Neural cell (in vitro differentiated cells): Measurements from ENCODE around the gene CNTNAP2. TPM values are rescaled to one million over a fixed set of nuclear protein-coding genes. Genes with fewer than 3 reads are reported as not detected.

Source experiments
- H2AFZ ChIP-seq: fragments of 200-600, 300-800 bp; sonication (generic), shearing (Covaris generic); 2 replicates; pipeline ENCODE4 v1.6.0; 2014; ENCODE audit warnings: low read depth, mild to moderate bottlenecking, antibody characterized with exemption, low read length, moderate library complexity
- H3F3A ChIP-seq: fragments of 200-600 bp; shearing (Covaris generic); 2 replicates; pipeline ENCODE4 v1.6.1; 2016; ENCODE audit warnings: mild to moderate bottlenecking, moderate library complexity, mixed read lengths, antibody characterized with exemption, low read length; ENCODE audit not compliant: insufficient read depth, poor library complexity, severe bottlenecking
- H3K27ac ChIP-seq: fragments of 200-600, 300-800 bp; sonication (generic), shearing (Covaris generic); 2 replicates; pipeline ENCODE4 v1.5.1; 2014; ENCODE audit warnings: mild to moderate bottlenecking, low read length, moderate library complexity
- H3K27me3 ChIP-seq: fragments of 300-800, 200-600 bp; sonication (generic), shearing (Covaris generic); 2 replicates; pipeline ENCODE4 v1.6.0; 2014; ENCODE audit warnings: mild to moderate bottlenecking, low read depth, low read length, moderate library complexity; ENCODE audit not compliant: insufficient read depth
- H3K36me3 ChIP-seq: fragments of 300-800, 200-600 bp; sonication (generic), shearing (Covaris generic); 2 replicates; pipeline ENCODE4 v1.5.1; 2014; ENCODE audit warnings: mild to moderate bottlenecking, antibody characterized with exemption, low read length, moderate library complexity; ENCODE audit not compliant: insufficient read depth
- H3K4me2 ChIP-seq: fragments of 300-800, 200-600 bp; sonication (generic), shearing (Covaris generic); 2 replicates; pipeline ENCODE4 v1.6.0; 2014; ENCODE audit warnings: mild to moderate bottlenecking, low read length
- H3K4me3 ChIP-seq: fragments of 300-800, 200-600 bp; sonication (generic), shearing (Covaris generic); 2 replicates; pipeline ENCODE4 v1.5.1; 2014; ENCODE audit warnings: mild to moderate bottlenecking, low read length, moderate library complexity
- H3K79me2 ChIP-seq: fragments of 200-600 bp; shearing (Covaris generic); replicated peaks from 2 replicates; pipeline ENCODE4 v1.6.0; 2014; ENCODE audit warnings: mild to moderate bottlenecking, low read length, moderate library complexity; ENCODE audit not compliant: insufficient read depth
- H3K9ac ChIP-seq: fragments of 300-800, 200-600 bp; sonication (generic), shearing (Covaris generic); 2 replicates; pipeline ENCODE4 v1.6.1; 2016; ENCODE audit warnings: mild to moderate bottlenecking, low read length, mixed read lengths
- H3K9me2 ChIP-seq: fragments of 200-600 bp; shearing (Covaris generic); 2 replicates; pipeline ENCODE4 v1.6.1; 2016; ENCODE audit warnings: mild to moderate bottlenecking, low read length, mixed read lengths; ENCODE audit not compliant: insufficient read depth
- H3K9me3 ChIP-seq: fragments of 200-600, 300-800 bp; sonication (generic), shearing (Covaris generic); 2 replicates; pipeline ENCODE4 v1.6.1; 2016; ENCODE audit warnings: mild to moderate bottlenecking, mixed run types, low read length, moderate library complexity, mixed read lengths
- H4K20me1 ChIP-seq: fragments of 200-600 bp; shearing (Covaris generic); 2 replicates; pipeline ENCODE4 v1.6.1; 2016; ENCODE audit warnings: mild to moderate bottlenecking, mixed run types; ENCODE audit not compliant: insufficient read depth
- CTCF ChIP-seq: fragments of 450-650 bp; IDR thresholded peaks from 2 replicates; pipeline ENCODE4 v1.5.1; 2014; ENCODE audit warnings: antibody characterized with exemption, mild to moderate bottlenecking, moderate library complexity; ENCODE audit not compliant: poor library complexity, severe bottlenecking
- EP300 ChIP-seq: fragments of 450-650 bp; conservative IDR thresholded peaks from 2 replicates; pipeline ENCODE4 v1.6.1; 2014; ENCODE audit warnings: antibody characterized with exemption, mild to moderate bottlenecking, moderate library complexity; ENCODE audit not compliant: poor library complexity, severe bottlenecking
- EZH2 ChIP-seq: fragments of 200-600, 300-800 bp; shearing (Covaris generic), sonication (generic); IDR thresholded peaks from 2 replicates; pipeline ENCODE4 v1.6.1; 2014; ENCODE audit warnings: antibody characterized with exemption, low read length, borderline replicate concordance, mild to moderate bottlenecking; ENCODE audit not compliant: insufficient read depth, poor library complexity, severe bottlenecking
- MXI1 ChIP-seq: fragments of 450-650 bp; conservative IDR thresholded peaks from 2 replicates; pipeline ENCODE4 v1.6.1; 2014; ENCODE audit warnings: antibody characterized with exemption, mild to moderate bottlenecking; ENCODE audit not compliant: poor library complexity, severe bottlenecking
- POLR2AphosphoS5 ChIP-seq: IDR thresholded peaks from 2 replicates; pipeline ENCODE4 v1.6.1; 2012
- RAD21 ChIP-seq: fragments of 450-650 bp; conservative IDR thresholded peaks from 2 replicates; pipeline ENCODE4 v1.6.1; 2014; ENCODE audit warnings: antibody characterized with exemption, mild to moderate bottlenecking, moderate library complexity
- SMC3 ChIP-seq: fragments of 450-650 bp; conservative IDR thresholded peaks from 2 replicates; pipeline ENCODE4 v1.6.1; 2014; ENCODE audit warnings: antibody characterized with exemption, mild to moderate bottlenecking, moderate library complexity; ENCODE audit not compliant: poor library complexity
- TAF1 ChIP-seq: IDR thresholded peaks from 2 replicates; pipeline ENCODE4 v1.6.1; 2012; ENCODE audit warnings: low read depth
- polyA plus RNA-seq: library from polyadenylated mRNA; depleted of rRNA; stranded (reverse); fragments of >200 nt; gene quantifications from 2 replicates; pipeline ENCODE4 v1.2.3, GENCODE V29; 2014
- TF ChIP-seq, protein P1 (sequence below): IDR thresholded peaks from 2 replicates; pipeline ENCODE4 v1.6.1; 2012; ENCODE audit warnings: borderline replicate concordance

CNTNAP2 gene
- polyA plus RNA-seq, 1 donor from 2014 or later = 276 TPM

DNA sequence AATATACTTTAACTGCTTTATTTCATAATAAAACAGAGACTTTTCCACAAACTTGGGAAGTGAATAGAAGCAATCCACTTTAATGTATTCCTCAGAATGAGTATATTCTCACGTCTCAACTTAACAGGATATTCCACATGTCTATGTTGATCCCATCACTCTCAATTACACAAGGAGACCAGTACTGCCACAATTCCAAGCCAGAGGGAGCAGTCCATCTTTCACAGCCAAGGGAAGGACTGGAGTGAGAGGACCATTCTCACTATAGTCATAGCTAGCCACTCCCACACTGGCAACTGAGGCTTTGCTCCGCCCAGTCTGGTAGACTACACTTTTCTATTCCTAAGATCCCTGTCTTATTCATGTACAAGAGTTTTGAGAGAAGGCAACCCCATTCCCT, 553.9 kb downstream of the CNTNAP2 start:
- TF ChIP-seq POLR2AphosphoS5 (no peak), MXI1 (no peak), CTCF (no peak), SMC3 (no peak), RAD21 (no peak), TAF1 (no peak), EZH2 (no peak), EP300 (no peak)
- TF ChIP-seq, protein P1, sequence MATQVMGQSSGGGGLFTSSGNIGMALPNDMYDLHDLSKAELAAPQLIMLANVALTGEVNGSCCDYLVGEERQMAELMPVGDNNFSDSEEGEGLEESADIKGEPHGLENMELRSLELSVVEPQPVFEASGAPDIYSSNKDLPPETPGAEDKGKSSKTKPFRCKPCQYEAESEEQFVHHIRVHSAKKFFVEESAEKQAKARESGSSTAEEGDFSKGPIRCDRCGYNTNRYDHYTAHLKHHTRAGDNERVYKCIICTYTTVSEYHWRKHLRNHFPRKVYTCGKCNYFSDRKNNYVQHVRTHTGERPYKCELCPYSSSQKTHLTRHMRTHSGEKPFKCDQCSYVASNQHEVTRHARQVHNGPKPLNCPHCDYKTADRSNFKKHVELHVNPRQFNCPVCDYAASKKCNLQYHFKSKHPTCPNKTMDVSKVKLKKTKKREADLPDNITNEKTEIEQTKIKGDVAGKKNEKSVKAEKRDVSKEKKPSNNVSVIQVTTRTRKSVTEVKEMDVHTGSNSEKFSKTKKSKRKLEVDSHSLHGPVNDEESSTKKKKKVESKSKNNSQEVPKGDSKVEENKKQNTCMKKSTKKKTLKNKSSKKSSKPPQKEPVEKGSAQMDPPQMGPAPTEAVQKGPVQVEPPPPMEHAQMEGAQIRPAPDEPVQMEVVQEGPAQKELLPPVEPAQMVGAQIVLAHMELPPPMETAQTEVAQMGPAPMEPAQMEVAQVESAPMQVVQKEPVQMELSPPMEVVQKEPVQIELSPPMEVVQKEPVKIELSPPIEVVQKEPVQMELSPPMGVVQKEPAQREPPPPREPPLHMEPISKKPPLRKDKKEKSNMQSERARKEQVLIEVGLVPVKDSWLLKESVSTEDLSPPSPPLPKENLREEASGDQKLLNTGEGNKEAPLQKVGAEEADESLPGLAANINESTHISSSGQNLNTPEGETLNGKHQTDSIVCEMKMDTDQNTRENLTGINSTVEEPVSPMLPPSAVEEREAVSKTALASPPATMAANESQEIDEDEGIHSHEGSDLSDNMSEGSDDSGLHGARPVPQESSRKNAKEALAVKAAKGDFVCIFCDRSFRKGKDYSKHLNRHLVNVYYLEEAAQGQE = no peak

GRCh38 chr7:146681487-146681886, 564.9 kb downstream of the CNTNAP2 start:
- TF ChIP-seq EP300 (no peak), TAF1 (no peak), RAD21 (no peak), MXI1 (no peak), CTCF (no peak), EZH2 (no peak), SMC3 (no peak), POLR2AphosphoS5 (no peak)
- TF ChIP-seq, protein P1 = no peak
- H3F3A ChIP-seq = no peaks in the 10 kb centered on the region
- H3K4me3 ChIP-seq = no peak overlapping the region
- H3K79me2 ChIP-seq = no peaks in the 10 kb centered on the region
- H3K9me2 ChIP-seq = no peaks in the 10 kb centered on the region
- no peak overlapping the region for H3K9ac ChIP-seq
- H4K20me1 ChIP-seq = no peaks in the 10 kb centered on the region
- H3K36me3 ChIP-seq = no peaks in the 10 kb centered on the region
- no peak overlapping the region for H3K4me2 ChIP-seq
- no peak overlapping the region for H2AFZ ChIP-seq
- H3K27ac ChIP-seq = no peak overlapping the region
- no peaks in the 10 kb centered on the region for H3K27me3 ChIP-seq
- no peaks in the 10 kb centered on the region for H3K9me3 ChIP-seq

More for the DNA sequence above, 553.9 kb downstream of the CNTNAP2 start:
- no peaks in the 10 kb centered on the region for H3K27me3 ChIP-seq
- H3K27ac ChIP-seq = no peak overlapping the region
- no peak overlapping the region for H3K4me2 ChIP-seq
- H2AFZ ChIP-seq = no peak overlapping the region
- H4K20me1 ChIP-seq = no peaks in the 10 kb centered on the region
- no peak overlapping the region for H3K4me3 ChIP-seq
- no peaks in the 10 kb centered on the region for H3K9me3 ChIP-seq
- no peak overlapping the region for H3K9ac ChIP-seq
- no peaks in the 10 kb centered on the region for H3F3A ChIP-seq
- H3K36me3 ChIP-seq = no peaks in the 10 kb centered on the region
- H3K9me2 ChIP-seq = no peaks in the 10 kb centered on the region
- no peaks in the 10 kb centered on the region for H3K79me2 ChIP-seq
